GM18861 (cell line): ENCODE results near the gene MACROD2.

Experiments
- ATAC-seq: cut with Tn5 transposase; IDR thresholded peaks from one replicate; pipeline ENCODE4 v1.9.1; 2021; ENCODE audit not compliant: unreplicated experiment

The MACROD2 gene

DNA sequence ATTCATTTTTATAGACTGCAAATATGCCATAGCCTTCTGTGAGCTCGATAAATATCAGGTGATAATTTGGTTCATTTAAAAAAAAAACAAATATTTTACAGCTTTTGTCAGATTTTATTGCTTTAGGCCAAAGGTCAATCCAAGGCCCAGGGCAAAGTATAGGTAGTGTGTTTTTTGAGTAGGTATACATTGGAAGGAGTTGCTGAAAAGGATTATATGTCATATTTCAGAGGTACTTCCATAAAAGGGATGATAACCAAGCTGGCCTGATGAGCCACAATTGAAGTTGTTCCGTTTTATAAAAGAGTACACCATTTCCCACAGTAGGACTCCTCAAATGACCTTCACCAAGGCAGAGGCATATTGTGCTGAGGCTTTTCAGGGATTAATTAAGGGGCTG is 794.9 kb downstream of the MACROD2 start:
- no peak for ATAC-seq

DNA sequence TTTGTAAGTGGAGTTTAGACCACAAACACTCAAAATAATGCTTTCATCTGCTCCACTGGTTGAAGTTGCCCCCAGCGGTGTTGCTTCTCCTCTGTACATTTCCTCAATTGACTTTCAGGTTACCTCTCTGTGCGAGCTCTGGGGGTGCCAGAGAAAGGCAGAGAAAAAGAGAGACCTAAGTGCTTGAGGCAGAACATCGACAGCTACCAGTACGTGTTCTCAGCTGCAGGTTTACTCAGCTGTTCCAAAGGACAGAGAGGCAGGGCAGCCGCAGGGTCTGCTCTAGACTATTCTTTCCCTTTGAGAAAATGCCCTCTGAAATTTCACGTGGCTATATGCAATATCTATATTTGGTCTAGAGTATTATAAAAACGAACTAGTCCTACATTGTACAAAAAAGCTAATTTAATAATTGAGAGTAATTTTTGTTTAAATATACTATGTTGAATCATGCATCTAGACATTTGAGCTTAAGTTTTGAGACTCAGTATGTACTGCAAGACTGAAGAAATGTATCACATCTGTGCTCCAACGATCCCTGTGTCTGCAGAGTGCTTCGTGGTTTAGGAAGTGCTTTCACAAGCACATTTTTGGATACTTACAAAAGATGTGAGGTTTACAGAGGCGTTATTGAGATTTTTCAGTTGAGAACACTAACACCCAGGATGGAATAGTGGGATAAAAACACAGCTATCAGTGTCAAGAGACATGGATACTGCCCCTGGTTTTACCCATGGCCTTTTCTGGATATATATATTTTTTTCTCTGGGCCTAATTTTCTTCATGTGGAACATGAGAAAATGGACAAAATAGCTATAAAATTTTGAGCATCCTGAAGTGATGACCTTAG is 795.7 kb downstream of the MACROD2 start:
- ATAC-seq, result no peak

DNA sequence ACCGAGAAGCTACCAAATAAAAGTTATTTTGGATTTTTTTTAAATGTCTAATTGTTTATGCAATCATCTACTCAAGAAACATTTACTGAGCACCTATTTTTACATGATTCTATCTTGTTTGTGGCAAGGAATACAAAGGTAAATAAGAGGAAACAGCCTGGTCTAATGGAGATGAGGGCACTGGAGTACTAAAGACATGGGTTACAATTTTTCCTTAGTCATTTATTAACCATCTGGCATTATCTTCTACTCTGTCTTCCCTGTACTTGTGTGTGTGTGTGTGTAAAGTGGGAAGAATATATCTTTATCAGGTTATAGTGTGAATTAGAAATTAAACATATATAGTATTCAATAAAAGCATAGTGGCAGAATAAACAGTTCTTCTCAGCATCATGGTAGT is 797.6 kb downstream of the MACROD2 start:
- no peak for ATAC-seq

DNA sequence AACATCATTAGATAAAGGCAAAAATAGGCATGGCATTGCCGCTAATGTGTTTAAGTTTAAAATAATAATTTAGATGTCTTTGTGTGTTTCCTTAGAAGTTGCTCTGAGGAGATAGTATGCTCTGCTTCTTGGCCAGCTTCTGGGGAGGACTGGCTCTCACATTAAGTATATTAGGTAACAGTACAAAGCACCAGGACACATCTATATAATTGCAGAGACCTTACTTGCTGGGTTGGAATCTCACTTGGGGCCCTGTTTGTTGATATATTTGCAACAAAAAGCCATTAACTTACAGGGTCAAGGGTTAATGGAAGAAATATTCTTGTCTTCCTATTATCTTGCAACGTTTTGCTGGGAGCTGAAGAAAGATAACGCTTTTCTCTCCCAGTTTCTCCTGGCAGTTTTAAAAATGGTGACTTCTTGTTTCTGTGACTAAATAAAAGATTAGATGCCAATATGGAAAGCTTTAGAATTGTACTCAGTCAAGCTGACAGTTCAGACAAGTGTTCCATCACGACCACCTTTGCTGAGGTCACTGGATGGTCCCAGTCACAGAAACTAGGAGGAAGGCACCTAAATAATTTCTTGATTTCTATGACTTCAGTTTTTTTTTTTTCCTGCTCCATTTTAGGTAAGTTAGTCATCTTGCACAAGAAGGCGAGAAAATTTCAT is 804.4 kb downstream of the MACROD2 start:
- ATAC-seq, result no peak

DNA sequence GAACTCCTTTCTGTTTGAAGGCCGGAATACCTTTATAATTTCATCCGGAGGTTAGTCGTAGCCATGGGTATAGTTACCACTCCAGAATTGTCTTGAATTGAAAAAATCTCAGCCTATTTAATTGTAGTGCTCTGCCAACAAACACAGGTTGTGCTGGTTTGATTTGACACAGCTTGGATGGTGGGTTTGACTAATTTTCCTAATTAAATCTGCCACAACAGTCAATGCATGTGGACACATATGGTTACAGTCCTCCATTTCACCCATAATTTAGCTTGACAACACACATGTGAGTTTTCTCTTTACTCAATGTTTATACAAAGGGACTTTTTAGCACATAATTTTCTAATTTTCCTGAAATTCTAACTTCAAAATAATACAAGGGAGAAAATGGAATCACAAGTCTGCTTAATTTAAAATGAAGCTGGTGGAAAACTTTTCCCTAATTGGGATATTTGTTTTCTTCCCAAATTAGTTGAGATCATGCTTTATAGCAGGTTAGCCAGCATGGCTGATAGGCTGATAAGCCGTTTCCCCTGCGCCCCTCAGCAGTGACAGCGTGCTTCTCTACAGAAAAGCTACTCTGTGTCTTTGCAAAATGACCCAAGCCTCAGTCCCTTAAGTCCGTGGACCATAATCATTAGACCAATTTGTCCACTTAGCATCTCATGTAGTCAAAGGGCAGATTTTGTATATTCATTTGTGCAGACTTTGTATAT is 805.5 kb downstream of the MACROD2 start:
- no peak for ATAC-seq

DNA sequence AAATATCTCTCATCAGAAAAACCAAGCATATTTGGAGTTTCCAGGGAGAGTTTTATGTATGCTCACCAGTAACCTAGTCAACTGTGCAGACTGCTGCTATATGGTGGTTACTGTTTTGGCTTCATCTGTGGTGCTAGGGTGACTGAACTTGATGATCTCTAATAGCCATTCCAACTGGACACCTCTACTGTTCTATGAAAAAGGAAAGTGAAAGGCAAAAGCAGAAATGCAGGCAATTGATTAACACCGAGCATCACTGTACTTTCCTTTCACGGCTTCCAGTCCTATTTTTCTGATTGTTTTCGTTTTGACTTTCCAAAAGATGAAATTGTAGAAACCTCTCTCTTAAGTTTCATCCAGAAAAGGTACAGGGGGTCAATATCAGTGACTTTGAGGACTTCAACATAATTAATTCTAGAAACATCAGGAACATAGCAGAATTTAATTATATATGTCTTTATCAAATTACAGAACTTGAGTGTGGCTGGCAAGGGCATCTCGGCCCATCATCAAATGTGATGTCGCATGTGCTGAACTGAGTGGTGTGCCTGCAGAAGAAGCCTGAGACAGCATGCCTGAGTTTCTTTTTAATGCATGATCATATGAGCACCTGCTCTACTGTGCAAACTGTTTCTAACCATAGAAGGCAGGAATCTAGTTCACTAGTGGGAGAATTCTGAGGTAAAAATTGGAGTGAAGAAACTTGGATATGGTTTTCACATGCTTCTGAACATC is 806.4 kb downstream of the MACROD2 start:
- no peak for ATAC-seq

DNA sequence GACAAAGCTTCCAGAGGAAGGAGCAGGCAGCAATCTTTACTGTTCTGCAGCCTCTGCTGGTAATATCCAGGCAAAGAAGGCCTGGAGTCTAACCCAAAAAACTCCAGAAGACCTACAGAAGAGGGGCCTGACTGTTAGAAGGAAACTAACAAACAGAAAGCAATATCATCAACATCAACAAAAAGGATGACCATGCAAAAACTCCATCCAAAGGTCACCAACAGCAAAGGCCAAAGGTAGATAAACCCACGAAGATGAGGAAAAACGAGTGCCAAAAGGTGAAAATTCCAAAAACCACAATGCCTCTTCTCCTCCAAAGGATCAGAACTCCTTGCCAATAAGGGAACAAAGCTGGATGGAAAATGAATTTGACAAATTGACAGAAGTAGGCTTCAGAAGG is 811.9 kb downstream of the MACROD2 start:
- no peak for ATAC-seq

DNA sequence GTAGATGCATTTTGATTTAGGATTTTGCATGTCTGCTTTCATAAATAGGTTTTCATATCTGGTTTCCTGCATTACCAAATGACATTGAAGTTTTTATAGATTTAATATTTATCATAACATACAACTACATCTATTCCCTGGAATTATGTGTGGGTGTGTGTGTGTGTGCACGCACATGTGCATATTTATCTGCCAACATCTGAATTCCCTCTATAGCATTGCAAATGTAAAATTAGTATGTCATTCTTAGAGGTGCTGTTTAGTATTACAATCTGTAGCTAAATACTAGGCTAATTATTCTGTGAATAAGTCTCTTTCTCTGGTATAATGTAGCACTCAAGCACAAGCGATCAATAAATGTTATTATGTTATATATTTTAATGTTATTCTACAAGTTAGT is 820.0 kb downstream of the MACROD2 start:
- ATAC-seq, result no peak

DNA sequence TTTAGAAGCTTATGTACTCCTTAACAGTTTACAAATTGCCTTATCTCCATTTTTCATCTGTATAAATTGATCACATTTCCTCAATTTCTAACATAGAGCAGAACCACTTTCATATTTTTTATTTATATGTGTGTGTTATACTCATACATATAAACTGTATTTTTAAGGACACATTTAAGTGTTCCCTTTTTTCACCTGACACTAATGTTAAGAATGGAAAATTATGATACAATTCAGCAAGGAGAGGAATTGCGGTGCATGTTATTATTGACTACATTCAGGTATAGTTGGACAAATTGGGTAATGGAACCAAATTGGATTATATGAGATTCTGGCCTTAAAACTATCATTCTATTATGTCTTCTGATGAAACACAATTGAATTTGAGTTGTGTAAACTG is 821.2 kb downstream of the MACROD2 start:
- ATAC-seq, result no peak

DNA sequence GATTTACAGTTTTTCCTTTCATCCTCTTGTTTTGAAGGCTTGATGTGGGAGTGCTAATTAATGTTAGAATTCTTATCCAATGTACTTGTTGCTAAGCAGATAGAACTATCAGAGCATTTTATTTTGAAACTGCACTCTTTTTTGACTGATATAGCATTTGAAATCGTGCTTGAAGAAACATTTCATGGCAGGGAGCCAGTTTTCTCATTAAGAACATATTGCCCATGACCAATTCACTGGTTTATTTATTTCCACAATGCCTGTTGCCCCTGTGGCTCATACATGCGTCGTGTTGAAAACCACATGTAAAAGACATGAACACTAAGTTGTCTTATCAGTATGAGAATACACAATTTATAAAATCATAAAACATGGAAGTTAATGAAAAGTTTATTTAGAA is 821.8 kb downstream of the MACROD2 start:
- no peak for ATAC-seq

DNA sequence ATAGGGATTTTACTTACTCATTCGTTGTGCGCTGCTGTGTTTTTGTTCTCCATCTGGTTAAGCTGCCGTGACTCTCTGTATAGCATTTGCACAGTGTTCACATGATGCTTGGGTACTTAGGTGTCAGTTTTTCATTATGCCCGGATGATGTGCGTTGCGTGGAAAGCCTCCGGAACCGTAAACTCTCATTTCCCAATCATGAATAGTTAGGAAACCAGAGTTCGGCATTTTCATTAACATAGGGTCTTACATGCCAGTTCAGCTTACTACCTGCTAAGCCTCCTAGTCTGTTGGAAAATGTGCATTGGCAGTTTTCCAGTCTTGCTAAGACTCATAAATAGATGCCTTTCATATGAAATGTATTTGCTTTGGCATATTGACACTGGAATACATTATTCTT is 825.5 kb downstream of the MACROD2 start:
- no peak for ATAC-seq

DNA sequence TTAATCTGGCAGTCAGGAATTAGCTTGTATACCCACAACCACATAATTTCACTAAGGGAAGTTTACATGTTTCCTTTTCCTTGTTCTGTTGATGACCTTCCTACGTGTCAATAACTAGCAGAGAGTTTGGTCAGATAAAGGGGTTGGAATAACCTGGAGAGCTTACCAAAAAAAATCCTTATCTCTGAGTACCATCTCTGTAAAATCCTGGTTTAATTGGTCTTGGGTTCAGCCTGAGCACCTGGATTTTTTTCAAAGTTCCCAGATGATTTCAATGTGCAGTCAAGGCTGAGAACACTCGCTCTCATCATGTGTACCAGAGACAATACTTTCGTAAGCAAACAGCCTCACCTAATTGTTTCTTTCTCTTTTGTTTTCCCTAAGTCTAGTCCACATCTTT is 825.9 kb downstream of the MACROD2 start:
- no peak for ATAC-seq

DNA sequence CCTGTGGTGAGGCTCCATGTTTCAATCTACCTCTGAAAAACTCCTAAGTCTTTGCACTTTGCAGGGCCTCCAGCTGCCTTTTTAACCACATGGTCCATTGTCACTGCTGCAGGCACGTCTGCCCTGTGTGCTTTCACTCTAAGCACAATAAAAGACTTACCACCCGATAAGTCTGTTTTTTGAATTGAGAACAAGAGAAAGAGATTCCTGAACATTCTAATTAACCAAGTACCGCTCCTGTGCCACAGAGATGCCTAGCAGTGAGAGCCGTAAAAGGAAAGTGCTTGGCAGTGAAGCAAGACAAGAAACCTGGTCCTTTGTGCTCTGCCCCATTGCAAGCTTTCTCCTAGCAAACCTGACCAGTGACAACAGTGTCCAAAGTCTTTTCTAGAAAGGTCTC is 829.7 kb downstream of the MACROD2 start:
- no peak for ATAC-seq

DNA sequence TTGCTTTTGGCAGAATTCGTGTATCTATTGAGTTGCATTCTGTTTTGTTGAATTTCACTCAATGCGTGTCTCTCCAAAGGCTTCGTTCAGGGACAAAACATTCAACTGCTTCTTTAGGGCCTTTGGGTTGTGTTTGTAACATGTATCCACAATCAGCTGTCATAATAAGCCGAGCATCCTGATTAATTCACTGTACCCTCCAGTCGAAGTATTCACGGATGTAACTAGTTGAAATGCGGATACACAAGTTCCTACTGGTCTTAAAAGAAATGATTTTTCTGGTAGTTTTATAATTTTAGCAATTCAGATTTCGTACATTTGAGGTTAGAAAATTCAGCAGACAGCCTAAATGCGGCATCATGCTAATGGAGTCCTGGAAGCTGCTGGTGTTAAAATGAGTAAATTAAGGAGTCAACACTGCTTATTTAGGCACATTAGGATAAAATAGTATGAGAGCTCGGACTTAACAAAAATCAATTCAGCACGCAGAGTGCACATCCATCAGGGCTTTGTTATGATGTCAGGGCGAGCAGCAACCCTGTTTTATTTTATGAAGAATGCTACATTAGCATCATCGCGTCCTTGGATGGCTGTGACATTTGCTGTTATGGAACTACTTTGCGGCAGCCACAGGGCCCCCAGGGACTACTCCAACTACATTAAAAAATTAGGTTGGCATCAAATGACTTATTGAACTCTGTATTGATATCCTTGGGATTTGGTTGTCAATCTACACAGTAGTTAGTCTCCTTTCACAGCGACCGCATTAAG is 831.4 kb downstream of the MACROD2 start:
- ATAC-seq, result no peak

DNA sequence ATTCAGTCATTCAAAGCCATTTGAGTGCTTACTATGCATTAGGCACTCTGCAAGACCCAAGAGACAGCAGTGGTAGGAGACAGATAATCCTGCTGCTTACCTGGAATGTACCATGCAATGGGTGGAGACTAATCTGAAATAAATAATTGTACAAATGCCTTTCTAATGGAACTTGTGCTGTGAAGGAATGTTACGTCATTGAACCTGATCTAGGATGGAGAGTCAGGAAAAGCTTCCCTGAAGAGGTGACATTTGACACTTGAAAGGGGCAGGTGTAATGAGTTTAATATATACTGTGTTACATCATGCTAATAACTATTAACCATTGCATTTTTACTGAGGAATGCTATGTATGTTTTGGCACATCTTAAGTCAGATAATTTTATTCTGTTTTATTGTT is 833.1 kb downstream of the MACROD2 start:
- no peak for ATAC-seq

DNA sequence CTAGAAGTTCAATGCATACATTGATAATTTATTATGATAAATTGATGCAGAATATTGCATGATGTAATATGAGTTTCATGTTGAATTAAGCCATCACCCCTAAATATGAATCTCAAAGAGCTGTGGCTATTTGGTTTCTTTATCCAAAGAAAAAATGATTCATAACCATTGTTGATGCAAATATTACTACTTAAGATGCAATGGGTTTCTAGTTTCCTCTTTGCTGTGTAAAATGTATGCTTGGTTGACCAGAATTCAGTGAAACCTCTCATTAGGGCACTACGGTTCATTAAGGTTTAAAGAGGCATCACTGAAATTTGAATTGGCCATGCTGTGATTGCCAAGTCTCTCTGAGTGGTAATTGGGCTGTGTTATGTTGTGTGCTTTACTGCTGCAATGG is 834.6 kb downstream of the MACROD2 start:
- peak; percentile 62 for ATAC-seq

DNA sequence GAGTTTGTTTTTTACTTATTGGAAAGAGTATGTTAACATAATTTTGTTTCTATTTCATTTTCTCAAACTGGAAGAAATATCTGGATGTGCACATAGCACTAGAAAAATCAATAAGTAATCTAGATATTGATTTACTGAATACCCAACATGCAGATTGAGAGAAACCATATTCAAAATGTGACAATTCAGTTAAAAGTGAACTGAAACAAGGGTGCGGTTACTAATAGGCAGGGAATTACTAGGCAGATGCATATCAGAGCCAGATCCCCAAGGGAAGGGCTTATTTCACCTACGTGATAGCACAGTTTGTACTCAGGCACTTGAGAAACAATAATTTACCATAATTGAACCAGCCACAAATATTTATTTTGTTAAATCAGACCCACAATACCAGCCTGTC is 835.1 kb downstream of the MACROD2 start:
- peak; percentile 64 for ATAC-seq

DNA sequence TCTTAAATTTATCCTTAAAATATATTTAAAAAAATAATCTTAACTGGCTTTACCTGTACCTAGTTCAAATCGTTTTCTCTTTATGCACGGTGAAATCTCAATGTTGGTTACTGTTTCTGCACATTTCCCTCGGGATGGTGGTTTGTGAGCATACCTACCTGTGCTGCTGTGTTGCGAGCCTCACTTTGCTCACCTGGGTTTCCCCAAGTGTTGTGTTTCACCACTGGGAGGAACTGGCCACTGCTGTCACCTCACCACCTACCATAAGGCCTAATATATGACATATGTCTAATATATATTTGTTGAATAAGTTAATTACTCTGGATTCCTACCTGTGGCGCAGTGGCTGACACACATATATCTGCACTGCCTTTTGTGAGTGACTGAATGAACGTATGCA is 835.6 kb downstream of the MACROD2 start:
- peak; percentile 1 for ATAC-seq

DNA sequence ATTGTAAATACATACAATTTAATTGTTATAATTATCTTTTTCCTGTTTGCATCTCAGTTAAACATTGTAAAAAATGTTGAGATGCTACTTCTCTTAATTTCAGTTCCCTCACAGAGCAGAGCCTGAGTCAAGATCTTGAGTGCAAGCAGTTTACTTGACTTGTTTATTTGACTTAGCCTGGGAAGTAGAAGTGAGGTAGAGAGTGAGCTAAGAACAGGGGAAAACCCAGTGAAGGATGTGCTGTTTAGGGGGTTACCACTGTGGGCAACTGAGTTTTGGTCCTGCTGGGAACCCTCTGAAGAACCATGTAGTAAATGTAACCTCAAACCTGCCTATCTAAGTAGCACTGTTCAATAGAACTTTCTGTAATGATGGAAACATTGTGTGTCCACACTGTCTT is 837.3 kb downstream of the MACROD2 start:
- peak; percentile 47 for ATAC-seq
